GM12875 (cell line): ENCODE results near the gene EIF1B.

Source experiments
- H3K4me3 ChIP-seq: one replicate; pipeline ENCODE4 v1.5.1; 2011; ENCODE audit warnings: low read depth, low read length, control low read depth
- TF ChIP-seq, protein P1 (sequence below): IDR thresholded peaks from 2 replicates; pipeline ENCODE4 v1.5.1; 2011; ENCODE audit warnings: low read depth, mild to moderate bottlenecking, control low read depth, inconsistent platforms, low read length, moderate library complexity, borderline replicate concordance; ENCODE audit not compliant: insufficient read depth

The EIF1B gene

DNA sequence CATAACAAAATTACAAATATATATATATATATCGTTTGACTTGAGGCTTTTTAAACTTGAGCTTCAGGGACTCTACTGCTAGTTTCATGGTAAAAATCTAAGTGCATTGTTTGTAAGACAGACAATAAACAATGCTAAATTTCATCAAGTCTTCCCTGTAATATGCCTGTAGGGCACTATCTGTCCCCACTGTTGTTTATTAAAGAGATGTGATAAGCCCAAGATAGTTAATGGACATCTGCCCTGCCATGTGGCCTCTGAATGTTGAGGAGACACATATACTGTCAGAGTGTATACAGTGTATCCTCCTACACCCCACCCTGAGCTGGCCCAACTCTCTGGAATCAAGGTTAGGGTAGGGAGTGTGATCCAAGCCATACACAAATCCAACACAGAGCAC is 15.1 kb upstream of the EIF1B start:
- no peak overlapping the region for H3K4me3 ChIP-seq
- TF ChIP-seq, protein P1, sequence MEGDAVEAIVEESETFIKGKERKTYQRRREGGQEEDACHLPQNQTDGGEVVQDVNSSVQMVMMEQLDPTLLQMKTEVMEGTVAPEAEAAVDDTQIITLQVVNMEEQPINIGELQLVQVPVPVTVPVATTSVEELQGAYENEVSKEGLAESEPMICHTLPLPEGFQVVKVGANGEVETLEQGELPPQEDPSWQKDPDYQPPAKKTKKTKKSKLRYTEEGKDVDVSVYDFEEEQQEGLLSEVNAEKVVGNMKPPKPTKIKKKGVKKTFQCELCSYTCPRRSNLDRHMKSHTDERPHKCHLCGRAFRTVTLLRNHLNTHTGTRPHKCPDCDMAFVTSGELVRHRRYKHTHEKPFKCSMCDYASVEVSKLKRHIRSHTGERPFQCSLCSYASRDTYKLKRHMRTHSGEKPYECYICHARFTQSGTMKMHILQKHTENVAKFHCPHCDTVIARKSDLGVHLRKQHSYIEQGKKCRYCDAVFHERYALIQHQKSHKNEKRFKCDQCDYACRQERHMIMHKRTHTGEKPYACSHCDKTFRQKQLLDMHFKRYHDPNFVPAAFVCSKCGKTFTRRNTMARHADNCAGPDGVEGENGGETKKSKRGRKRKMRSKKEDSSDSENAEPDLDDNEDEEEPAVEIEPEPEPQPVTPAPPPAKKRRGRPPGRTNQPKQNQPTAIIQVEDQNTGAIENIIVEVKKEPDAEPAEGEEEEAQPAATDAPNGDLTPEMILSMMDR, result no peak

DNA sequence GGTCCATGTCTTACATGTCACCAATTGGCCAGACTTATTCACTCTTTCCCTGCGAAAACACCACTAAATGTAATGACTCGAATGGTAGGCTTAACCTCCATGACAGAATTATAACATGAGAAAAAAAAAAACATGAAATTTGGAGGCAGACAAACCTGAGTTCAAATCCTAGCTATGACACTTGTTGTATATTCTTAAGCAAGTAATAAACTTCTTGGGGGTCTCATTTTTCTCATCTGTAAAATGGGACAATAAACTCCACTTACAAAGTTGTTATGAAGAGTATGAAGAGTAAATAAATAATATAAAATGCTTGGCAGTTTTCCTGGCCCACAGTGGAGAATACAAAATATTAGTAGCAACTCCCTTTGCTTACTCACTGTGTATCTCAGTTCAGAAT is 11.4 kb upstream of the EIF1B start:
- TF ChIP-seq, protein P1, result no peak
- no peak overlapping the region for H3K4me3 ChIP-seq

DNA sequence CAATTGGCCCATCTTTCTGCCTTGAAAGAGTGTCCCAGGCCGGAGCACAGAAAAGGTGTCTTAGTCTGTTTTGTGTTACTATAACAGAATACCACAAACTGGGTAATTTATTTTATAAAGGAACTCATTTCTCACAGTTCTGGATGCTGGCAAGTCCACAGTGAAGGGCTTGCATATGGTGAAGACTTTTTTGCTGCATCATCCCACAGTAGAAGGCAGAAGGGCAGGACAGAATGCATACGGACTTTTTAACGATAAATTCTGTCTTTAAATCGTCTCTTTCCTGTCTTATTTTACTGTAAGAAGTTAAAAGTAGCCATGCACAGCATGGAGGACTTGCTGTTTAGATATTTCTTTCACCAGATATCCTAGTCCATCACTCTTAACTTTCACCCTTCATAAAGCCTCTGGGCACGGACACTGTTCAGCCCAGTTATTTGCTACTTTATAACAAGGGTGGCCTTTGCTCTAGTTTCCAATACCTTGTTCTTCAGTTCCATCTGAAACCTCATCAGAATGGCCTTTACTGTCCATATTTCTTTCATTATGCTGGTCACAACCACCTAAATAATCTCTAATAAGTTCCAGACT is 10.3 kb upstream of the EIF1B start:
- H3K4me3 ChIP-seq, result no peak overlapping the region
- TF ChIP-seq, protein P1, result no peak

DNA sequence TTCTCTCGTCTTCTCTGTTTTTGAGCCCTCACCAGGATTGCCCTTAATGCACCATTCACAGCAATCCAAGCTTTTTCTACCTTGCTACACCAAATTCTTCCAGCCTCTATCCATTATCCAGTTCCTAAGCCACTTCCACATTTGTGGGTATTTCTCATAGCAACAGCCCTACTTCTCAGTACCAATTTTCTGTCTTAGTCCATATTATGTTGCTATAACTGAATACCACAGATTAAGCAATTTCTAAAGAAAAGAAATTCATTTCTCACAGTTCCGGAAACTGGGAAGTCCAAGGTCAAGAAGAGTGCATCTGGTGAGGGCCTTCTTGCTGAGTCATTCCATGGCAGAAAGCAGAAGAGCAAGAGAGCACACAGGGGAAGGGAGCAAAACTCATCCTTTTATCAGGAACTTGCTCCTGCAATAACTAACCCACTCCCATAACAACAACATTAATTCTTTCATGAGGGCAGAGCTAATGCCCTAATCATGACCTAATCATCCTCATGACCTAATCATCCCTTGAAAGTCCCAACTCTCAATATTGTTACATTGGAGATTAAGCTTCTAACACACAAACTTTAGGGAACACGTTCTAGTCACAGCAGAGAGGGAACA is 9.7 kb upstream of the EIF1B start:
- H3K4me3 ChIP-seq, result no peak overlapping the region
- TF ChIP-seq, protein P1, result no peak

DNA sequence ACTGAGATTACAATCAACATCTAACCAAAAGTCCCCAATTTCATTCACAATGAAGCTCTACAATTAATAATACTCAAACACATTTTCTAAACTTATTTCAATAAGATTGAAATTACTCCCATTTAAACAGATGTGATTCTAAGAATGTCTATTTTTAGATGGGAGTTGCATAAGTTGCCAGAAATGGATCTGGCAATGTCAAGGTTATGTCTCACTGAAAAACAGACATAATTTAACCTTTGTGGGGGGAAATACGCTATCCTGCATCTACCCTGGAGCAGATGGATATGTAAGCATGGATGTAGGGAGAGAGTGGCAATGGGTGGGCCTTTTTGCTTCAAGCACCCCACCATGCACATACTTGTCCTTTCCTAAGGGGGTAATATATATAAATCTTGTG is 6.7 kb upstream of the EIF1B start:
- H3K4me3 ChIP-seq, result no peak overlapping the region
- TF ChIP-seq, protein P1, result no peak

DNA sequence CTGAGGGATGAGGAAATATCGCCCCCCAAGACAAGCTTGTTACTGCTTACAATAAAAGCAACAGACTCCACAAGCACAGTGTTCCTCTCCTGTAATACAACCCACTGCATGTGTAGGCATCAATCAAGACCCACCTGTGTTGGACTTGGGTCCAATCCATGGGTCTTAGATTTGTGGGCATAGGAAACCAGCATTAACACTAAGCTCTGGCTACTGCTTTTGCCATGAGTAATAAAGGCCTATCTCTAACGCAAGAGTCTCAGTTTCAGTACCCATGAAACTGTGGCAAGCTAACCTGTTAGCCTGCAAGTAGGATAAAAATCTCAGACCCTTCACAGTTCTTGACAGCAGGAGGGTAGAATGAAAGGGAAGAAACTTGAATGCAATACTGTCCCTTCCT is 5.2 kb upstream of the EIF1B start:
- TF ChIP-seq, protein P1, result no peak

DNA sequence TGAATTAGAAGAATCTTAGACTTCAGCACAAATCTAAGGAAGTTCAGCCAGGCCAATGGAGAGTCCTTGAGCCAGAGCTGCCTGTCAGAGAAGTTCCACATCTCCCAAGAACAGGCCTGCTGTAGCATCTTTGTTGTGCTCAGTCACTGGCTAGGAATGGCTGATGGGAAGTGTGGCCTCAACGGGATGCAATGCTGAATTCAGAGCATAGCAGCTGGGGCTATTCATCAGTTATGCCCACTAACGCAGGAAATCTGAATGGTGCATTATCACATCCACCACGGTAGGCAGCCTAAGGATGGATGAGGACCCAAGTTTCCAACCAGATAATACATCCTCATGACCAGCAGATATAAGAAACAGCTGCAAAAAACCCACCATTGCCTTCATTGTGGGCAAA is 3.2 kb upstream of the EIF1B start:
- TF ChIP-seq, protein P1, result no peak
- H3K4me3 ChIP-seq, result no peak overlapping the region

More for the DNA sequence above, 5.2 kb upstream of the EIF1B start:
- H3K4me3 ChIP-seq, result no peak overlapping the region
